Daoy (cell line): Measurements from ENCODE around the gene GSG1L2. TPM values are rescaled to one million over a fixed set of nuclear protein-coding genes. Genes with fewer than 3 reads are reported as not detected.

Experiments used
- total RNA-seq: library from RNA; depleted of rRNA; stranded (reverse); fragments of >200 nt; shearing (Covaris generic); gene quantifications from 2 replicates; pipeline ENCODE4 v1.2.3, GENCODE V29; 2014; rRNA removed

The GSG1L2 gene
- total RNA-seq, 1 experiment from 2014 or later = not detected

Other genes starting within 250 kb of the GSG1L2 start
- 52.7 and 76.9 TPM in 2 replicates for gene STX8, start 246.3 kb downstream of the GSG1L2 start, total RNA-seq
- gene CFAP52, start 245.4 kb downstream of the GSG1L2 start, total RNA-seq = not detected in 2 replicates
- gene USP43, start 176.6 kb downstream of the GSG1L2 start, total RNA-seq = 0.80 and 1.7 TPM in 2 replicates
- gene DHRS7C, start 30.5 kb downstream of the GSG1L2 start, total RNA-seq = not detected in 2 replicates
- gene GLP2R, start 3.8 kb upstream of the GSG1L2 start, total RNA-seq = 0.63 and 0.91 TPM in 2 replicates
- gene RCVRN, start 83.2 kb upstream of the GSG1L2 start, total RNA-seq = not detected in 2 replicates